Choroid plexus epithelial cell (primary cell): ENCODE results near the gene NDEL1.

Source experiments
- DNase-seq: peaks from one replicate; pipeline ENCODE4 v3.0.0-alpha.2; 2010; ENCODE audit warnings: low read depth
- H3K4me3 ChIP-seq: 2 replicates; pipeline ENCODE4 v1.5.1; 2011; ENCODE audit warnings: low read depth, mild to moderate bottlenecking, control low read depth, low read length, moderate library complexity
- TF ChIP-seq, protein P1 (sequence below): conservative IDR thresholded peaks from 2 replicates; pipeline ENCODE4 v1.5.1; 2011; ENCODE audit warnings: low read depth, mild to moderate bottlenecking, control low read depth, inconsistent platforms, low read length, moderate library complexity

The NDEL1 gene

DNA sequence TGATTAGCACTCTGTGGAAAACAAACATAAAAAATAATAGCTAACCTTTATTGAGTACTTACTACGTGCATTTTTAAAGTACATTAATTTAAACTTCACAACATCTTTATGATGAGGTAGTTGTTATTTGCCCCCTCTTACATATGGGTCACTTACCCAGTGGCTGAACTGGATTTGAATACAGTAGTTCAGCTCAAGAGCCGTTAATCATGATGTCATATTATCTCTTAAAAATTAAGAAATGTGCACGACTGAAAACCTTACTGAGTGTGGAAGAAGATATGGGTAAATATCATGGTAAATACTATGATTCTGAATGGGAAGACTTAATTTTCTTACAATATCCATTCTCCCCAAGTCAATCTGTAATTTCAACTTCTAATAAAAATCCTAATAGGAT is 17.6 kb downstream of the NDEL1 start:
- TF ChIP-seq, protein P1, sequence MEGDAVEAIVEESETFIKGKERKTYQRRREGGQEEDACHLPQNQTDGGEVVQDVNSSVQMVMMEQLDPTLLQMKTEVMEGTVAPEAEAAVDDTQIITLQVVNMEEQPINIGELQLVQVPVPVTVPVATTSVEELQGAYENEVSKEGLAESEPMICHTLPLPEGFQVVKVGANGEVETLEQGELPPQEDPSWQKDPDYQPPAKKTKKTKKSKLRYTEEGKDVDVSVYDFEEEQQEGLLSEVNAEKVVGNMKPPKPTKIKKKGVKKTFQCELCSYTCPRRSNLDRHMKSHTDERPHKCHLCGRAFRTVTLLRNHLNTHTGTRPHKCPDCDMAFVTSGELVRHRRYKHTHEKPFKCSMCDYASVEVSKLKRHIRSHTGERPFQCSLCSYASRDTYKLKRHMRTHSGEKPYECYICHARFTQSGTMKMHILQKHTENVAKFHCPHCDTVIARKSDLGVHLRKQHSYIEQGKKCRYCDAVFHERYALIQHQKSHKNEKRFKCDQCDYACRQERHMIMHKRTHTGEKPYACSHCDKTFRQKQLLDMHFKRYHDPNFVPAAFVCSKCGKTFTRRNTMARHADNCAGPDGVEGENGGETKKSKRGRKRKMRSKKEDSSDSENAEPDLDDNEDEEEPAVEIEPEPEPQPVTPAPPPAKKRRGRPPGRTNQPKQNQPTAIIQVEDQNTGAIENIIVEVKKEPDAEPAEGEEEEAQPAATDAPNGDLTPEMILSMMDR = no peak

DNA sequence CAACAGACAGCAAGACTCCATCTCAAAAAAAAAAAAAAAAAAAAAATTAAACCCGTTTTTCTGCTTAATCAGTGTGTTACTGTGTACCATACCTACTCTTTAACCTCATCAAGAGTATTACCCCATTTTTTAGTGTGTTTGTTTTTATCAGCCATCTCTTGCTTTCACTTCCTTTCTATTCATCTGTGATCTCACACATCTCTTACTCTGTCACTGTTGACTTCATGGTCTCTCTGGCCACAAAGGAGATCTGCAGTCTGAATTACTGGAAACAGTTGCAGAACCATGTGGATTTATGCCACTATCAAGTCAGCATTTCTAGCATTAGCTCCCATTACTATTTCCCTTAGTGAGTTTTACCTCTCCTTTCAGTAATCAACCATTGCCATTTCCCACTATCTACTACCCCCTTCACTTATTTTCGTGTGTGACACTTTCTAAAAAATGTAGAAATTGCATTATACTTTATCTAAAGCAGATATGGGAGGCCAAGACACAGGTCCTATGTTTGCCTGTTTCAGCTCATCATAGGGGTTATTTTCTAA is 20.1 kb downstream of the NDEL1 start:
- H3K4me3 ChIP-seq = no peak overlapping the region
- DNase-seq = no peak
- TF ChIP-seq, protein P1 = no peak

More for the DNA sequence above, 17.6 kb downstream of the NDEL1 start:
- no peak overlapping the region for H3K4me3 ChIP-seq
- DNase-seq = no peak

DNA sequence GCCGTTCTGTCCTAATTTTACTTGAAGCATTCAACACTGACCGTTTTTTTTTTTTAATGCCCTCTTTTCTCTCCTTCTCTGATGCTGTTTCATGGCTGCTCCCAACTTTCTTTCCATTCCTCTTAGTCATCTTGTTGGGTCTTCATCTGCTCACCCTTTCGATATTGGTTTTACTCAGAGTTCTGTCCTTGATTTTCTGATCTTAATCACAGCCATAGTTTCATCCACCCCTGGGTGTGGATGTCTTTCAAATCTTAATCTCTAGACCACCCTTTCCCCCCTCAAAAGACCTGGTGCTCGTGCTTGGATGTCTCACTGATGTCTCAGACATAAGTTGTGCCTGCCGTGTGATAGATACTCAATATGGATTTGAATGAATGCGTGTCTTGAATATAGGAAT is 22.4 kb downstream of the NDEL1 start:
- TF ChIP-seq, protein P1 = no peak
- no peak for DNase-seq

DNA sequence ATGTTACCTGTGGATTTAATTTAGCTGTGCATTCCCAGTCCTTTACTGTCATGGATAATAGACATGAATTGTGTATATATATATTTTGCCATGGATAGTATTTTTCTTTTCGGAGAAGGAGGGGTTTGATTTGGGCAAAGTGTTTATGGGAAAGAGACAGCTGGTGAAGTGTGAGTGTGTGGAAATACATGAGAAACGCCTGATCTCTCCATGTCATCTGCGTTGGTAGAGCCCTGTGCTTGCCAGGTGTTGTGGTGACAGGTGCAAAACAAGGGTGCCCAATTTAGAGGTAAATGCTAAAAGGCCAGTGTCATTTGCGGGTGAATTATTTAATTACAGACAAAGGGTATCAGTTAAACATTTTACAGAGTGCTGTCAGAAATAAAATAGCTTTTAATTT is 23.4 kb downstream of the NDEL1 start:
- no peak overlapping the region for H3K4me3 ChIP-seq
- no peak for DNase-seq
- TF ChIP-seq, protein P1 = no peak

More for the DNA sequence above, 22.4 kb downstream of the NDEL1 start:
- H3K4me3 ChIP-seq = no peak overlapping the region

GRCh38 chr17:8459831-8460230 is 24.1 kb downstream of the NDEL1 start:
- no peak overlapping the region for H3K4me3 ChIP-seq
- DNase-seq = no peak
- TF ChIP-seq, protein P1 = no peak

- no peak overlapping the region for H3K4me3 ChIP-seq
- no peak for DNase-seq
- TF ChIP-seq, protein P1 = no peak
Observed at GRCh38 chr17:8462564-8462963, 26.9 kb downstream of the NDEL1 start.

DNA sequence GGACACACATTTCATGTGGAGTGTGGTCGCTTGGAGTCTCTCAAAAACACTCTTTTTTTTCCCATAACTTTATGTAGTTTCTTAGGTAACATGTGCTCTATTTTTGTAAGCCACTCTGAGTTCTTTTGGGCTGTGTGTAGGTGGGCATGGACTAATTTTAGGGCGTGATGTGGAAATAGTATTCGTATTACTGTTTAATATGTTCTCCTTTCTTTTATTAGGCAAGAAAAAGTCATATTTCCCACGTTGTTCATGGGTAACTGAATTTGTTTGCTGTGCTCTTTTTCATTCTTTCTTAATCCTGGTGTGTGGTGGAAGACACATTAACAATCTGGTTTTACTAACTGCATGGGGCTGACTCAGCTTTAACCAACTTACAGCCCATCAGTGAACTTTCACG is 27.4 kb downstream of the NDEL1 start:
- TF ChIP-seq, protein P1 = no peak
- no peak for DNase-seq
- H3K4me3 ChIP-seq = no peak overlapping the region
